HG02763 (cell line): ENCODE data around the gene NCOA6.

Experiments used
- ATAC-seq: cut with Tn5 transposase; IDR thresholded peaks from one replicate; pipeline ENCODE4 v1.9.1; 2021; ENCODE audit warnings: mild to moderate bottlenecking, moderate library complexity; ENCODE audit not compliant: unreplicated experiment

NCOA6 gene

GRCh38 chr20:34706912-34707784, 118.3 kb downstream of the NCOA6 start:
- ATAC-seq = no peak

GRCh38 chr20:34706302-34706875, 119.1 kb downstream of the NCOA6 start:
- no peak for ATAC-seq

GRCh38 chr20:34705397-34706301, 119.8 kb downstream of the NCOA6 start:
- no peak for ATAC-seq

GRCh38 chr20:34705008-34705396, 120.4 kb downstream of the NCOA6 start:
- ATAC-seq = no peak

DNA sequence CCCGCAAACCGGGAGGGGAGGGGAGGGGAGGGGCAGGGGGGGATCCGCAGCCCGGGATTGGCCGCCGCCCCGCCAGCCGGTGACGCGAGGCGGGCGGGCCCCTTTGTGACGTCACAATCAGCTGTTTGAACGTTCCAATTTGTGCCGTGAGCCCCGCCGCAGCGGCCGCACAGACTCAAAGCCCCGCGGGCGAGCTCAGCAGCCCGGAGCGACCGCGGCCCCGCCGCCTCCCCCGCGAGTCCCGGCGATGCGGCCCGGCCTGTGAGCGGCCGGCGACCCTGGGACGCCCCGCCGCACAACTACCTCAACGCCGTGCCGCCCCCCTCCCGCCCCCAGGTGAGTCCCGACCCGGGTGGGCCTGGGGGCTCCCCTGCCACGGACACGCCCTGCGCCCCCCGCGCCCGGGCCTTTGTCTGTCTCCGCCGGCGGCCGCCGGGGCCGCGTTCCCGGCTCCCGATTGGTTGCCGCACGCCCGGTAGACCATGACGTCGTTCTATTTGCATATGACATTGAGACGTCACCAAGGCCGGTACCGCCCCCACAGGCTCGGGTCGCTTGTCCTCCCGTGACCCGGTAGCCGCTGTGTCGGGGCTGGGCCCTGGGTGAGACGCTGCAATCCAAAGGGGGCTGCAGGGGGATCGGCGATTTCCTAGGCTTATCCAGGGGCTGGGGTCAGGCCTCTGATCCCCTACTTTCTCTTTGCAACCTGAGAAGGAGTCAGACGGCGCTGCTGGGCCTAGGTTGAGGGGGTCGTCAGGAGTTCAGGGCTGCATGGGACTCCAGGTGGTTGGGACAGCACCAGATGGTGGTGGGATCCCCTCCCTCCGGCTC, 121.1 kb downstream of the NCOA6 start, which contains the start of gene TP53INP2:
Gene TP53INP2 (plus strand): TSS at position 168 of the 831 bp plus-strand sequence. CDS start 4,396 bp downstream, outside the sequence.
- peak; percentile 59 for ATAC-seq

DNA sequence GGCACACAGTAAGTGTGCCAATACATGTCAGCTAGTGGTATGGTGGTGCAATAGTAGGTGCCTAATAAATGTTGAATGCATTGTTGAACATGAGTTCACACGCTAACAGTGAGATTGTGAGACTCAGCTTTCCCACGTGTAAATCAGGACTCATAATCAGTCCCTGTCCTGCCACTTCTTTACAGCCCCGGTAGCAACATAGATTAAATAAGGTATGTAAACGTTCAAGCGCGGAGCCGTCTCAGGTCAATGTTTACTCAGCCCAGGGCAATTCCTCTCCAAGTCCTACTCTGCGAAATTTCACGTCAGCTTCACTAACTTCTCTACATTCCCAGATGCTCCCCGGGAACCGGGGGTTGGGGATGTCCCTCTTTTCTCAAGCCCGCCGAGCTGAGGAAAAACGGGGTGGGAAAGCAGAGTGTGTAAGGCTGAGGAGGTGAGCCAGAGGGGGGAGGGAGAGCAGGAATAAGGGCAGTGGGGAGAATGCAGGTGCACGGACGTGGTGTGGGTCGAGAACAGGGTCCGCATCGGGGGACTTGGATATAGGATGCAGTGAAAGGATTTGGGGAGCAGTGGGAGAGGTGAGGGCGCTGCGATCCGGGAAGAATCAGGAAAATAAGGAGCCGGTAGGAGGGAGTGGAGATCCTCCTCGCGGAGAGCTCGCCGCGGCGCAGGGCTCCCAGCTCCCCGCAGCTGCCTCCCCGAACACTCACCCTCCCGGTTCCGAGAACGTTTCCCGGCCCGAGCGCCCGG, 121.9 kb downstream of the NCOA6 start:
- no peak for ATAC-seq

- ATAC-seq = no peak
Measured at GRCh38 chr20:34703061-34703423, 122.4 kb downstream of the NCOA6 start.

DNA sequence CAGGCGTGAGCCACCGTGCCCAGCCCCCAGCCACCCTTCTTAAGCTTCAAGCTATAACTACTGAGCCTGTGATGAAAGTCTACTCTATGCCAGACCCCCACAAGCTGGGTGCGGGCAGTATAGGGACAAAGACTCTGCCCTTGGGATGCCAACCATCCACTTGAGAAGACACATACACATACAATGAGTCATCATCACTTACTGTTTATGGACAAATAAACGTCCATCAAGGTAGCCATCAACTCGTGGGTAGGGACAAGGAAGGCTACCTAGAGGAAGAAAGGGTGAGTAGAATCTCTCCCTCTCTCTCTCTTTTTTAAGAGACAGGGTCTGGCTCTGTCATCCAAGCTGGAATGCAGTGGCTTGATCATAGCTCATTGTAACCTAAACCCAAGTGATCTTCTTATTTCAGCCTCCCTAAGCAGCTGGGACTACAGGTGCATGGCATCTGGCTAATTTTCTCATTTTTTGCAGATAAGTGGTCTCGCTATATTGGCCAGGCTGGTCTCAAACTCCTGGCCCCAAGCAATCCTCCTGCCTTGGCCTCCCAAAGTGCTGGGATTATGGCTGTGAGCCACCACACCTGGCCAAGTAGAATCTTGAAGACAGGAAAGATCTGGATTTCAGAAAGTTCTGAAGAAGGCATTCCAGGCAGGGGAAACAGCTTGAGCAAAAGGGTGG, 123.9 kb downstream of the NCOA6 start:
- ATAC-seq = no peak

DNA sequence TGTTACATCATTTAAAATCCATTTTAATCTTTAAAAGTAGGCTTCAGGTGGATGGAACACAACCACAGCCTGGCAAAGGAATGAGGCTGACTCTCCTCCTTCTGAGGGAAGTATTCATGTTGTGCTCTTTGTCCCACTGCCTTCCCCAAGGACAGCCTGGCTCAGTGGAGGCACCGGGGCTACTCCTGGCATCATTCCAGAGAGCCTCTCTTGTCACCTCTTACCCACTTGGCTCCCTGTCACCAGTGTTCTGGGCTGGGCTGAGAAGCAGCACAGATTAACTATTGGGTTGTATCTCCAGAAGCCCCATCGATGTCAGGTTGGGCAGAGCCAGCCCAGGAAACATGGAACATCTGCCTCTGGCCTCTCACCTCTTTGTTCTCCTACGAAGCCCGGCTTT, 132.0 kb downstream of the NCOA6 start:
- ATAC-seq = no peak

- no peak for ATAC-seq
Measured at GRCh38 chr20:34691838-34692237, 133.6 kb downstream of the NCOA6 start.

- no peak for ATAC-seq
Measured at GRCh38 chr20:34689486-34689885, 136.0 kb downstream of the NCOA6 start.

- ATAC-seq = no peak
Measured at GRCh38 chr20:34683667-34684066, 141.8 kb downstream of the NCOA6 start.

DNA sequence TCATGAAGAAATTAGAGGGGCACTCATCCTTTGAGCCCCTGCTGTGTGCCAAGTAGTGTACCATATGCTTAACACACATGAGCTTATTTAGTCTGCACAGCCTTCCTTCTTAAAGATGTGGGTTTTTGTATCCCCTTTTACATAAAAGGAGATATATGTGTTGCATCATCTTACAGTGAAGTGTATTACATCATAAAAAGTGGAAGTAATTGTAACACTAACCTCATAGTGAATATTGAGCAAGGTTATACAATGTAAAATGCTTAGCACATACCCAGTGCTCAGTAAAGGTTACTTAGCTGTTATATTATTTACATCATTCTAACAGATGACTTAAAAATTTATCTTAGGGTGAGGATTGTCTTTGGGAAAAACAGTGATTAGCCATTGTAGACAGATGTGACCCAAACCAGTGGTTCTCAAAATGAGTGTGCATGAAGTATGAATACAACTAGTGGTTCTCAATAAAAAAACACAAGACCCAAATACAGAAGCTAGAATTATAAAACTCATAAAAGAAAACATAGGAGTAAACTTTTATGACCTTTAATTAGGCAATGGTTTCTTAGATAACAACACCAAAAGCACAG, 144.8 kb downstream of the NCOA6 start:
- no peak for ATAC-seq

DNA sequence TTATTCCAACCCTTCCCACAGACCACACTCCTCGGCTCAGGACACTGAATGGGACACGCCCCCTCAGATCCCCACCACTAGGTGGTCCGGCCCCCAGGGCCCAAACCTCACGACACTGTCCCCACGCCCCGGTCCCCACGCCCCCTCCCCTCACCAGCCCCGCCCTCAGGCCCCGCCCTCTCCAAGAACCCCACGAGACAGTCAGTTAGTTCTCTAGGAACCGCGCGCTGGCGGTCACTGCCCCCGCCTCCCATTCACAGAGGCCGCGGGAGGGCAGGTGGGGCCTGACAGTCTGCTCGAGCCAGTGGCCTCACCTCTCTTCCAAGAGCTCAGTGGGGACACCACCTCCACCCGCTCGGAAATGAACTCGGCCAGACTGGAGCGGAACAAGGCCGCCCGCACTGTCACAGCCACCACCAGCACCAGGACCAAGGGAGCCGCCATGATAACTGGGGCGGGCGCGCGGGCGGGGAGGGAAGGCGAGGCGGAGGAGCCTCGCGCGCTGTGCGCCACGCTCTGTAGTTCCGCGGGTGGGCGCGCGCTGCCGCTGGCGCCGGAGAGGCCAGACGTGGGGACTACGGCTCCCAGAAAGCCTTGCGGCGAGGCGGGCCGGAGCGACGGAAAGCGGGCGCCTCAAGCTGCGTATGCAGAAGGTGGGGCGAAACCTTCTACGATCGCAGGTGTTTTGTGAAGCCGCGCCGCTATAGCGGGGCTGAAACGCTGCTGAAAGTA, 148.6 kb downstream of the NCOA6 start, which contains the start of gene PIGU:
Gene PIGU (minus strand): TSS at position 451 of the 732 bp plus-strand sequence. CDS start 7 bp downstream, at position 444.
- ATAC-seq = peak; percentile 92

DNA sequence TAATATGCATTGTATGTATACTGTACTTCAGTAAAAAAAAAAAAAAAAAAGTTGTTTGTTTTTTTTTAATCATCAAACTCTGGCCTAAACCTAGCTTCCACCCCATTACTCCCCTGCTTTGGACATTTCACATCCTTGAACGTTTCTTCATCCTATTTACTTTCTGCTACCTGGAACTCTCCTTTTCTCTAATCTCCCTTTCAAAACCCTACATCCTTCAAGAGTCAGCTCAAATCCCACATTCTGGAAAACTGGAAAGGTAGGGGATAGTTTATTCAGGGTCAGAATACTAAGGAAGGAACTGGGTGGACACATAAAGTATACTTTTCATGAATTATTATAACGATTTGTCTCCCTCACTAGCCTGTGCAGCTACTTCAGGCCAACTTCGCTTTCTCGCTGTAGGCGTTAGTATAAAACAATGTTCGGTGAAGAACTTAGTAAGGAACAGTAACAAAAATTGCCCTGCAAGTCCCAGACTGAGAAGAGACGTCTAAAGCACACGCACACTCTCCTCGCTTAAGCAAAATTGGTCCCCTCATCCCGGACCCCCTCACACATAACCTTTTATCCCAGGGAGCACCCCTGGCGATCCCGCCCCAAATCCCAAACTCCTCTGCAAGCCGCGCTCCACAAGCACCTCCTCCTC, 149.3 kb downstream of the NCOA6 start:
- ATAC-seq = no peak

DNA sequence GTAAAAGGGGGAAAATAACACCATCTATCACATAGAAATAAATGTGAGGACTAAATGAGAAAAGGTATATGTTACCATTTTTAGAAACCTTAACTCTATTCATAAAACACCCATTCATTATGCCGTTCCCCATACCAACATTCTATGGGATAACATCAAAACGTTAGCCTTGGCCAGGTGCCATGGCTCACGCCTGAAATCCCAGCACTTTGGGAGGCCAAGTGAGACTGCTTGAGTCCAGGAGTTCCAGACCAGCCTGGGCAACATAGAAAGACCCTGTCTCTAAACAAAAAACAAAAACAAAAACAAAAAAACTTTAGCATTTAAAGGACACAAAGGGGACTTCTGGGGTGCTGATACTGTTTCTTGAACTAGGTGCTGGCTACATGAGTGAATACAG, 149.9 kb downstream of the NCOA6 start:
- no peak for ATAC-seq

DNA sequence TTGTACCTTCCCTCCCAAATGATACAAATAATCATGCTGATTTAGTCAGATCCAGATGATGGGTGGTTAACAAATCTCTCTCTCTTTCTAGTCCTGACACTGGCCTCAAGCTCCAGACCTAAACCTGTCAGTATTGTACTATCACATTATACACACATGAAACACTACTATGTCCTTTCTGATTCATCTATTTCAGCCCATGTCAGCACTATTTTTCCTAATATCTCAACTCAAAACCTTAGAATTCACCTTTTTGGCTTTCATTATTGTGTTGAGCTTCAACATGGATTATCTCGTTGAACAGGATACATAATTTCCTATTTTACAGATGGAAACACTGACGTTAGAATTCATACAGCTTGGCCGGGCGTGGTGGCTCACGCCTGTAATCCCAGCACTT, 152.0 kb downstream of the NCOA6 start:
- ATAC-seq = no peak

- ATAC-seq = no peak
Measured at GRCh38 chr20:34669094-34669493, 156.4 kb downstream of the NCOA6 start.
